ENCODE measurements around the gene EDN3.
"Not testable (repeated sequence)": the region's sequence is repeated elsewhere in the genome, so short reads cannot be mapped to it uniquely, and the experiment has no call there.

Gene EDN3

GRCh38 chr20:59338444-59338843, 38.0 kb downstream of the EDN3 start:
- DNase-seq, result not testable (repeated sequence)

GRCh38 chr20:59340201-59340885, 39.9 kb downstream of the EDN3 start:
- no peak for DNase-seq

- DNase-seq, result not testable (repeated sequence)
Measured at GRCh38 chr20:59341285-59342022, 41.0 kb downstream of the EDN3 start.

GRCh38 chr20:59342023-59342957, 41.9 kb downstream of the EDN3 start:
- no peak for DNase-seq

GRCh38 chr20:59346061-59346460, 45.6 kb downstream of the EDN3 start:
- no peak for DNase-seq

GRCh38 chr20:59349277-59349676, 48.9 kb downstream of the EDN3 start:
- no peak for DNase-seq

GRCh38 chr20:59350330-59351156, 50.1 kb downstream of the EDN3 start:
- no peak for DNase-seq

- no peak for DNase-seq
Measured at GRCh38 chr20:59351157-59352040, 51.0 kb downstream of the EDN3 start.

- no peak for DNase-seq
Measured at GRCh38 chr20:59352541-59352940, 52.1 kb downstream of the EDN3 start.

GRCh38 chr20:59352990-59353389, 52.6 kb downstream of the EDN3 start:
- no peak for DNase-seq

GRCh38 chr20:59354460-59354859, 54.0 kb downstream of the EDN3 start:
- no peak for DNase-seq

GRCh38 chr20:59355242-59355641, 54.8 kb downstream of the EDN3 start:
- DNase-seq, result no peak

- DNase-seq, result no peak
Measured at GRCh38 chr20:59356662-59357165, 56.3 kb downstream of the EDN3 start.

GRCh38 chr20:59358793-59359192, 58.4 kb downstream of the EDN3 start:
- not testable (repeated sequence) for DNase-seq

GRCh38 chr20:59359906-59360725, 59.7 kb downstream of the EDN3 start:
- DNase-seq, result no peak

- no peak for DNase-seq
Measured at GRCh38 chr20:59360934-59361333, 60.5 kb downstream of the EDN3 start.

- DNase-seq, result no peak
Measured at GRCh38 chr20:59361411-59361810, 61.0 kb downstream of the EDN3 start.

GRCh38 chr20:59363101-59363500, 62.7 kb downstream of the EDN3 start:
- DNase-seq, result no peak

- DNase-seq, result no peak
Measured at GRCh38 chr20:59364611-59365010, 64.2 kb downstream of the EDN3 start.

- DNase-seq, result no peak
Measured at GRCh38 chr20:59365611-59366285, 65.3 kb downstream of the EDN3 start.
